ENCODE measurements around the gene CD300C.

DNA sequence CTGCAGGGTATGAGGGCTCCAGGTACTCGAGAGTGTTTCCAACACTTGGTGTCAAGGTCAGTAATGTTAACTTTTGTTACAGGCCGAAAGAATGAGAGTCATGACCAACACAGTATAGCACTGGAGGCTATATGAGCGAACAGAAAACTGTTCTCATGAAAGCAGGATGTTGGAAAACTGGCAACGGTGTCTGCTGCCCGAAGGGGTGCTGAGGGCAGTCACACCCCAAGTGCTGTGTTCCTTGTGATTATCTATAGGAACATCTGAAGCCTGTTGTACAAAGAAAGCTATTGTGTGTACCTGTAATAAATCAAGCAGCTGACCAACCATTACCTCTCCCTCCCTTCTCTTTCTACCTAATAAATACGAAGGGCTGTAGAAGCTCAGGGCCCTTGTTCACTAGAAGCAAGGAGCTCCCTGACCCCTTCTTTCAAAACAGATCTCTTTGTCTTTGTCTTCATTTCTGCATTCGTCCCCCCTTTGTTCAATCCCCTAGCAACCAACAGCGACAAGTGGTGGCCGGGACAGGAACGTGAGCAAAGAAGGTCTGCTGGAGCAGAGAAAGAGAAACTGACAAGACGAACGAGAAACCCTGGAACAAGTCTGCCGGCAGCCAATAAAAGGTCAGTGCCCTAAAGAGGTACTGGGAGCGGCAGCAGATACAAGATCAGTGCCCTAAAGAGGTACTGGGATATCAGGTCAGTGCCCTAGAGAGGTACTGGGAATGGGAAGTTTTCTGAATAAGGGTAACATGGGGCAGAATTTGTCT, 38.6 kb upstream of the CD300C start:
- TF ChIP-seq, protein P1, sequence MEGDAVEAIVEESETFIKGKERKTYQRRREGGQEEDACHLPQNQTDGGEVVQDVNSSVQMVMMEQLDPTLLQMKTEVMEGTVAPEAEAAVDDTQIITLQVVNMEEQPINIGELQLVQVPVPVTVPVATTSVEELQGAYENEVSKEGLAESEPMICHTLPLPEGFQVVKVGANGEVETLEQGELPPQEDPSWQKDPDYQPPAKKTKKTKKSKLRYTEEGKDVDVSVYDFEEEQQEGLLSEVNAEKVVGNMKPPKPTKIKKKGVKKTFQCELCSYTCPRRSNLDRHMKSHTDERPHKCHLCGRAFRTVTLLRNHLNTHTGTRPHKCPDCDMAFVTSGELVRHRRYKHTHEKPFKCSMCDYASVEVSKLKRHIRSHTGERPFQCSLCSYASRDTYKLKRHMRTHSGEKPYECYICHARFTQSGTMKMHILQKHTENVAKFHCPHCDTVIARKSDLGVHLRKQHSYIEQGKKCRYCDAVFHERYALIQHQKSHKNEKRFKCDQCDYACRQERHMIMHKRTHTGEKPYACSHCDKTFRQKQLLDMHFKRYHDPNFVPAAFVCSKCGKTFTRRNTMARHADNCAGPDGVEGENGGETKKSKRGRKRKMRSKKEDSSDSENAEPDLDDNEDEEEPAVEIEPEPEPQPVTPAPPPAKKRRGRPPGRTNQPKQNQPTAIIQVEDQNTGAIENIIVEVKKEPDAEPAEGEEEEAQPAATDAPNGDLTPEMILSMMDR (IDR thresholded peaks at IDR 0.05; ENCODE audit: low read depth, low read length) = no peak
- TF ChIP-seq EZH2phosphoT487 (IDR thresholded peaks at IDR 0.05; ENCODE audit: low read depth) = no peak

All from OCI-LY3 (cell line).